GM19238 (cell line): ENCODE results near the gene MROH2A.
"Not testable (repeated sequence)": the region's sequence is repeated elsewhere in the genome, so short reads cannot be mapped to it uniquely, and the experiment has no call there.

Source experiments
- DNase-seq: peaks from one replicate; pipeline ENCODE4 v3.0.0; 2011; ENCODE audit warnings: low spot score; ENCODE audit not compliant: insufficient read length

Gene MROH2A

GRCh38 chr2:233778030-233778429 is at the start of gene MROH2A:
TSS of gene MROH2A (plus strand) at chr2:233778330. CDS start at chr2:233779359, 1,029 bp downstream.
- DNase-seq: no peak

DNA sequence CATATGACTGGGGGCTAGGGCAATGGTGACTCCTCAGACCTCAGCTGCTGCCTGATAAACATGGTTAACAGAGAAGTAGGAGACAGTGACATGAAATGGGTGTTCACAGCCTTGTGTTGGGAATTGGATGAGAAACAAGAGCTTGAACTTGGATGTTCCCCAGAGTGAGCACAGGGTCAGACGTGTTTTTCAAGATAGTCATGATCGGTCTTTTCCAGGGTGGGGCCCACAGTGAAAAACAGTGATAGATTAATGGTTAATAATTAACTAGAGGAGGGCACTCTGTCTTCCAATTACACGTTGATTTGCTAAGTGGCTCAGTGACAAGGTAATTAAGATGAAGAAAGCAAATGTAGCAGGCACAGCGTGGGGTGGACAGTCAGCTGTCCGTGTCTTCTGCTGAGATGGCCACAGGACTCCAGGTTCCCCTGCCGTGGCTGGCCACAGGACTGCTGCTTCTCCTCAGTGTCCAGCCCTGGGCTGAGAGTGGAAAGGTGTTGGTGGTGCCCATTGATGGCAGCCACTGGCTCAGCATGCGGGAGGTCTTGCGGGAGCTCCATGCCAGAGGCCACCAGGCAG is 49.3 kb upstream of the MROH2A start, which contains the start of gene UGT1A3:
Gene UGT1A3, plus strand, starts transcription at position 320 of the 579 bp plus-strand sequence. Its CDS starts 85 bp downstream, at position 405.
- DNase-seq: no peak

GRCh38 chr2:233736868-233737653 is 41.1 kb upstream of the MROH2A start:
- DNase-seq: not testable (repeated sequence)

DNA sequence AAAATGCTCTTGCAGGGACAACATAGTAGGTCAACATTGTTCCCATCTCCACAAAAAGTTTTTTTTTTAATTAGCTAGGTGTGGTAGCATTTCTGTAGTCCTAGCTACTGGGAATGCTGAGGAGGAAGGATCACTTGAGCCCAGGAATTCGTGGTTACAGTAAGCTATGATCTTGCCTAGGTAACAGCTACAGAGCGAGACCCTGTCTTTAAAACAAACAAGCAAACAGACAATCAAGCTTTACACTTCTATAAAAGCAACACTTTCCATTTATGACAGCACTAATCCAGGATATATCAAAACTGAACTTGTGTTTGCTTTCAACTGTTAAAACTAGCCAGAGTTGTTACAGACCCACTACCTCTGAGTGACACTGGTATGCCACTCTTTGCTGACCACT is 37.3 kb upstream of the MROH2A start:
- DNase-seq: no peak

- no peak for DNase-seq
These were observed 34.5 kb upstream of the MROH2A start for GRCh38 chr2:233743464-233744259.

DNA sequence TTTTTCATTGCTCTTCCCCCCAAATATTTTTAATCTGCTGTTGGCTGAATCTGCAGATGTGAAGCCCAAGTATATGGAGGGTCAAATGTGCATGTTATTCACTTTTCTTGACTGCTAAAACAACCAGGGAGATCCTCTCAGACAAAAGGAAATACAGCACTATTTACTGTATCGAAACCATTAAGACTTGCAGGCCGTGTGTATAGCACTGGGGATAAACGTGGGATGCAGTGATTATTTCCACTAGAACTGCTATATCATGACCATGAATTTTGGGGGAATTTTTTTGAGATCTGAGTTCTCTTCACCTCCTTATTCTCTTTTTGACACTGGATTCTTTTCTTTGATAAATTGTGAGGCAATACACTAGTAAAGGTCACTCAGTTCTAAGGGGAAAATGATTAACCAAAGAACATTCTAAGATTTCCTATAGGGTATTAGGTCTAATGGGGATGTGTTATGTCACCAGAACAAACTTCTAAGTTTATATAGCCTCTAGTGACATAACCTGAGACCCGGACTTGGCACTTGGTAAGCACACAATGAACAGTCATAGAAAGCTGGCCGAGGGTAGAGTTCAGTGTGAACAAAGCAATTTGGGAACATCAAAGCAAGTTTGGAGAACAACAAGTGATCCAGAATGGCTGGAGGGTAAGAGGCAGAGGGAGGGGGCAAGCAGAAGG is 32.9 kb upstream of the MROH2A start:
- no peak for DNase-seq

DNA sequence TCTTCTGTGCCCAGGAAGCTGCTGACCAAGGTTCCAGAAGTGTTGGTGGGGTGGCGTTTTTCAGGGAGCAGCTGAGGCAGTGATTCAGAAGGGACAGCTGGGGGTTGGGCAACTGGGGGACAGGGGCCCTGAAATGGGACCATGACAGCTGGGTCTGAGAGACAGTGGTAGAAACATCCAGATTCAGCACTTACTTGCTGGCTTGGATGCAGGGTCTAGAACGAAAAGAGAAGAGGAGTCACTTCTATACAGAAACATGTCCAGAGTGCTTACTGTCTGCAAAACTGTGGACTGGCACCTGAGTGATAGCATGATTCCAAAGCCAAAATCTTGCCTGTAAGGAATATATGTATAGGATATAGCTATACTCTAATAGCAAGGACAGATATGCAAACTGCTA is 32.3 kb upstream of the MROH2A start:
- DNase-seq: not testable (repeated sequence)

- DNase-seq: no peak
These were observed 31.5 kb upstream of the MROH2A start for GRCh38 chr2:233746475-233747282.

DNA sequence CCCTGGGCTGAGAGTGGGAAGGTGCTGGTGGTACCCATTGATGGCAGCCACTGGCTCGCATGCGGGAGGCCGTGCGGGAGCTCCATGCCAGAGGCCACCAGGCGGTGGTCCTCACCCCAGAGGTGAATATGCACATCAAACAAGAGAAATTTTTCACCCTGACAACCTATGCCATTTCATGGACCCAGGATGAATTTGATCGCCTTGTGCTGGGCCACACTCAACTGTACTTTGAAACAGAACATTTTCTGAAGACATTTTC is 30.9 kb upstream of the MROH2A start:
- no peak for DNase-seq

GRCh38 chr2:233750689-233751088 is 27.4 kb upstream of the MROH2A start:
- not testable (repeated sequence) for DNase-seq

- not testable (repeated sequence) for DNase-seq
These were observed 26.7 kb upstream of the MROH2A start for GRCh38 chr2:233751212-233752009.

- no peak for DNase-seq
These were observed 23.1 kb upstream of the MROH2A start for GRCh38 chr2:233754872-233755611.

GRCh38 chr2:233756429-233757081 is 21.6 kb upstream of the MROH2A start:
- DNase-seq: no peak

GRCh38 chr2:233758141-233758540 is 20.0 kb upstream of the MROH2A start:
- DNase-seq: no peak

DNA sequence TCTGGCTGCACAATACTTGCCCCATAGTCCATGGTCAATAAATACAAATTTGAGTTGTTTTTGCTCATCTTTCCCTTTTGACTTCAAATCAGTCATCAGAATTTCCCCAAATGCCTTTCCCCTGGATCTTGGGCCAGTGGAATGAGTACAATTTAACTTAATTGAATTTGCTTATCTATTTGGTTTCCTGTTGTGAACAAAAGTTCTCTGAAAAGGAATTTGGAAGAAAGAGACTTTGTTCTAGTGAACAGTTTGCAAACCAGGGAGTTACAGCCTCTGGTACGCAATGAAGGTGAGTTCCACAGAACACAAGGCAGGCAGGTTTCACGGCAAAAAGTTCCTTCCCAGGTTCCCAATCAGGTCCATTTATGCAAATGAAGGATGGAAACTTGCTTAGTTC is 19.3 kb upstream of the MROH2A start:
- DNase-seq: no peak

GRCh38 chr2:233760043-233760442 is 18.1 kb upstream of the MROH2A start, which contains the start of gene UGT1A1:
TSS of gene UGT1A1 (plus strand) at chr2:233760270. CDS start at chr2:233760288, 18 bp downstream.
- DNase-seq: no peak

- DNase-seq: no peak
These were observed 16.9 kb upstream of the MROH2A start for GRCh38 chr2:233761040-233761769.

DNA sequence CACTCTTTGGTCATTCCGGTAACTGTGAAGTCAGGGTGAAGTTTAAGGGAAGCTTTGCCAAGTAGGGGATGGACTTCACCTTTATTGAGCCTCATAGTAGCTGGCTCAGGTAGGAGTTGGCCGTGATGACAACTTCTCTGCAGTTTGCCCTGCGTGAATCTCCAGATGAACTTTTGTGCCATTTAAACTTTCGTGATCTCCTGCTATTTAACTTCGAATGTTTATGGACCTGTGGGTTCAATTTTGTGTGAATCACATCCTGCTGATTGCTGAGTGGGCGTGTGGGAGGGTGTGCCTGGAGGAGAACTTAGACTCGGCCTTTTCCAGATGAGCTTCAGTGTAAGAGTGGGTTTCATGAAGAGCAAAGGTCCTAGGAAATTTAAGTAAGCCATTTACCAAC is 13.9 kb upstream of the MROH2A start:
- DNase-seq: no peak
